GM12801 (cell line): ENCODE measurements around the gene CDA.

Source experiments
- TF ChIP-seq, protein P1 (sequence below): IDR thresholded peaks from one replicate; pipeline ENCODE4 v1.5.1; 2011; ENCODE audit warnings: control low read depth; ENCODE audit not compliant: insufficient read length; ENCODE audit errors: extremely low read depth

CDA gene

GRCh38 chr1:20597650-20598049 is 8.8 kb downstream of the CDA start:
- TF ChIP-seq, protein P1, sequence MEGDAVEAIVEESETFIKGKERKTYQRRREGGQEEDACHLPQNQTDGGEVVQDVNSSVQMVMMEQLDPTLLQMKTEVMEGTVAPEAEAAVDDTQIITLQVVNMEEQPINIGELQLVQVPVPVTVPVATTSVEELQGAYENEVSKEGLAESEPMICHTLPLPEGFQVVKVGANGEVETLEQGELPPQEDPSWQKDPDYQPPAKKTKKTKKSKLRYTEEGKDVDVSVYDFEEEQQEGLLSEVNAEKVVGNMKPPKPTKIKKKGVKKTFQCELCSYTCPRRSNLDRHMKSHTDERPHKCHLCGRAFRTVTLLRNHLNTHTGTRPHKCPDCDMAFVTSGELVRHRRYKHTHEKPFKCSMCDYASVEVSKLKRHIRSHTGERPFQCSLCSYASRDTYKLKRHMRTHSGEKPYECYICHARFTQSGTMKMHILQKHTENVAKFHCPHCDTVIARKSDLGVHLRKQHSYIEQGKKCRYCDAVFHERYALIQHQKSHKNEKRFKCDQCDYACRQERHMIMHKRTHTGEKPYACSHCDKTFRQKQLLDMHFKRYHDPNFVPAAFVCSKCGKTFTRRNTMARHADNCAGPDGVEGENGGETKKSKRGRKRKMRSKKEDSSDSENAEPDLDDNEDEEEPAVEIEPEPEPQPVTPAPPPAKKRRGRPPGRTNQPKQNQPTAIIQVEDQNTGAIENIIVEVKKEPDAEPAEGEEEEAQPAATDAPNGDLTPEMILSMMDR: no peak

GRCh38 chr1:20600156-20600555 is 11.3 kb downstream of the CDA start:
- TF ChIP-seq, protein P1: no peak

- TF ChIP-seq, protein P1: no peak
Observed at GRCh38 chr1:20601129-20601825, 12.4 kb downstream of the CDA start.

GRCh38 chr1:20602851-20603450 is 14.1 kb downstream of the CDA start:
- TF ChIP-seq, protein P1: no peak

GRCh38 chr1:20603504-20604464 is 14.9 kb downstream of the CDA start:
- TF ChIP-seq, protein P1: no peak

- TF ChIP-seq, protein P1: no peak
Observed at GRCh38 chr1:20604678-20605077, 15.8 kb downstream of the CDA start.

DNA sequence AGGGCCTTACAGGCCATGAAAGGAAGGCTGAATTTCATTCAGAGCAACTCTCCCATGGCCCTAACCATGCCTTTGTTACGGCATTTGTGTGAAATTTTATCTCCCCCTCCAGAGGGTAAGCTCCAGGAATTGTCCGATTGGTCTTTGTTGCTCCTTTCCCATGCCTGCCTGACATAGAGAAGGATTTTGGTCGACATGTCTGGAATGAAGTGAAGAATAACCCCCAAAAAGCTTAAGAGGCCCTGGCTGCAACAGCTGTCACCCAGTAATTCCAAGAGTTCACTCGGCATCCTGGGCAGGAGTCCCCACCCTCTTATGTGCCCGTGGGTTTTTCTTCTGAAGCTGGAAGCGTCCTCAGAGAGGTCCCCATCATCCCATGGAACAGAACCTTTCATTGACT is 20.6 kb downstream of the CDA start:
- TF ChIP-seq, protein P1: no peak
